Measurements from ENCODE around the gene NFAM1.

The NFAM1 gene

GRCh38 chr22:42384506-42384905, 47.7 kb downstream of the NFAM1 start:
- no peak for DNase-seq (ENCODE audit: low read depth in 3 of 3, low spot score in 1 of 3)

- no peak for DNase-seq (ENCODE audit: low read depth in 3 of 3, low spot score in 1 of 3)
Observed at GRCh38 chr22:42383851-42384417, 48.3 kb downstream of the NFAM1 start.

- DNase-seq (ENCODE audit: low read depth in 3 of 3, low spot score in 1 of 3) = no peak
Observed at GRCh38 chr22:42383287-42383686, 48.9 kb downstream of the NFAM1 start.

- no peak for DNase-seq (ENCODE audit: low read depth in 3 of 3, low spot score in 1 of 3)
Observed at GRCh38 chr22:42380769-42381551, 51.2 kb downstream of the NFAM1 start.

- no peak for DNase-seq (ENCODE audit: low read depth in 3 of 3, low spot score in 1 of 3)
Observed at GRCh38 chr22:42379966-42380537, 52.2 kb downstream of the NFAM1 start.

- no peak for DNase-seq (ENCODE audit: low read depth in 3 of 3, low spot score in 1 of 3)
Observed at GRCh38 chr22:42376711-42377554, 55.3 kb downstream of the NFAM1 start.

GRCh38 chr22:42375982-42376381, 56.2 kb downstream of the NFAM1 start:
- no peak for DNase-seq (ENCODE audit: low read depth in 3 of 3, low spot score in 1 of 3)

GRCh38 chr22:42372976-42373375, 59.2 kb downstream of the NFAM1 start:
- no peak for DNase-seq (ENCODE audit: low read depth in 3 of 3, low spot score in 1 of 3)

- no peak for DNase-seq (ENCODE audit: low read depth in 3 of 3, low spot score in 1 of 3)
Observed at GRCh38 chr22:42371501-42371900, 60.7 kb downstream of the NFAM1 start.

GRCh38 chr22:42371099-42371498, 61.1 kb downstream of the NFAM1 start:
- DNase-seq (ENCODE audit: low read depth in 3 of 3, low spot score in 1 of 3) = no peak

GRCh38 chr22:42369250-42370041, 62.8 kb downstream of the NFAM1 start:
- DNase-seq (ENCODE audit: low read depth in 3 of 3, low spot score in 1 of 3) = peak; percentile 64 to 72 (median 68)

GRCh38 chr22:42368379-42369249, 63.6 kb downstream of the NFAM1 start:
- peak in 1 of 3 donors; percentile 7 for DNase-seq (ENCODE audit: low read depth in 3 of 3, low spot score in 1 of 3)

GRCh38 chr22:42367980-42368378, 64.2 kb downstream of the NFAM1 start:
- DNase-seq (ENCODE audit: low read depth in 3 of 3, low spot score in 1 of 3) = no peak

- DNase-seq (ENCODE audit: low read depth in 3 of 3, low spot score in 1 of 3) = no peak
Observed at GRCh38 chr22:42366806-42367581, 65.2 kb downstream of the NFAM1 start.

- no peak for DNase-seq (ENCODE audit: low read depth in 3 of 3, low spot score in 1 of 3)
Observed at GRCh38 chr22:42365942-42366695, 66.1 kb downstream of the NFAM1 start.

GRCh38 chr22:42365111-42365865, 66.9 kb downstream of the NFAM1 start:
- no peak for DNase-seq (ENCODE audit: low read depth in 3 of 3, low spot score in 1 of 3)

GRCh38 chr22:42364604-42365110, 67.5 kb downstream of the NFAM1 start:
- no peak for DNase-seq (ENCODE audit: low read depth in 3 of 3, low spot score in 1 of 3)

Measured in stimulated activated CD4-positive, alpha-beta T cell treated with anti-CD3 and anti-CD28 coated beads, TNF-alpha, amount 100 ng/mL, for 1 hour (primary cell).